ENCODE results near the gene HHATL.

DNA sequence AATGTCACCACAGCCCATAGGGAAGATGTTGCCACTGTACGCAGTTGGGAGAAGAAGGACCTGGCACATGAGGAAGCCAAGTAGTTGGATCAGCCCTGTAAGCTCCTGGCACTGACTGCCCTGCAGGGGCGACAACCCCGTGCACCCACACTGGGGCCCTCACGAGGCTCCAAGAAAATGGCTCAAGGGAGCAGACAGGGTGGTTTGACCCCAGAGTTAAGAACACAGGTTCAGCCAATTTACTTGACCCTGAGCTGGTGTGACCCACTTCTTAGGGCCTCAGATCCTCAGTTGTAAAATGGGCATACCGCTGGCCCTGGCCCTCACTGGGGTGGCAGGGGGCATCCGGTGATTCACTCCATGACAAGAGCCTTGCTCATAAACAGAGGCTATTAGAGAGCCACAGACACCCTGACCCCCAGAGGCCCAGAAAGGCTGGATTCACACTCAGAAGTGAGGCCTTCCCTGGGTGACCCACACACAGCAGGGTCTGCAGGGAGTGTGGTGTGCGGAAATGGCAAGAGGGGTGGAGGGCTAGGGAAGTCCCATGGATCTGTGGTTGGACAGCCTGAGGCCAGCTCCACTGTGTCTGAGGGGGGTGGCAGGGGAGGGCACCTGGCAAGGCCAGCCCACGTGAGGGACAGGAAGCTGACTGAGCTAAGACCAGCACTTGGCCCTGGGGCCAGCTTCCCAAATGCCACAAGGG lies 1.7 kb upstream of the HHATL start:
- TF ChIP-seq POLR2A (IDR thresholded peaks at IDR 0.05) = no peak
- TF ChIP-seq, protein P1, sequence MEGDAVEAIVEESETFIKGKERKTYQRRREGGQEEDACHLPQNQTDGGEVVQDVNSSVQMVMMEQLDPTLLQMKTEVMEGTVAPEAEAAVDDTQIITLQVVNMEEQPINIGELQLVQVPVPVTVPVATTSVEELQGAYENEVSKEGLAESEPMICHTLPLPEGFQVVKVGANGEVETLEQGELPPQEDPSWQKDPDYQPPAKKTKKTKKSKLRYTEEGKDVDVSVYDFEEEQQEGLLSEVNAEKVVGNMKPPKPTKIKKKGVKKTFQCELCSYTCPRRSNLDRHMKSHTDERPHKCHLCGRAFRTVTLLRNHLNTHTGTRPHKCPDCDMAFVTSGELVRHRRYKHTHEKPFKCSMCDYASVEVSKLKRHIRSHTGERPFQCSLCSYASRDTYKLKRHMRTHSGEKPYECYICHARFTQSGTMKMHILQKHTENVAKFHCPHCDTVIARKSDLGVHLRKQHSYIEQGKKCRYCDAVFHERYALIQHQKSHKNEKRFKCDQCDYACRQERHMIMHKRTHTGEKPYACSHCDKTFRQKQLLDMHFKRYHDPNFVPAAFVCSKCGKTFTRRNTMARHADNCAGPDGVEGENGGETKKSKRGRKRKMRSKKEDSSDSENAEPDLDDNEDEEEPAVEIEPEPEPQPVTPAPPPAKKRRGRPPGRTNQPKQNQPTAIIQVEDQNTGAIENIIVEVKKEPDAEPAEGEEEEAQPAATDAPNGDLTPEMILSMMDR (IDR thresholded peaks at IDR 0.05) = no peak
